K562 (cell line): ENCODE results near the gene GANAB. TPM values are rescaled to one million over a fixed set of nuclear protein-coding genes. Genes with fewer than 3 reads are reported as not detected.

Experiments
- CBX3 ChIP-seq, 2 experiments: IDR thresholded peaks; 1 replicate in 1 of 2; 2 replicates in 1 of 2; pipeline ENCODE4 v1.6.1; 2012; ENCODE audit warnings: inconsistent platforms in 2 of 2, low read length in 2 of 2, borderline replicate concordance in 1 of 2, control low read depth in 1 of 2
- DDX20 ChIP-seq: fragments of 450-650 bp; IDR thresholded peaks from 2 replicates; pipeline ENCODE4 v1.6.1; 2016; ENCODE audit warnings: missing genetic modification characterization, low read depth, mild to moderate bottlenecking, missing compliant biosample characterization, moderate library complexity
- E2F3 ChIP-seq: fragments of 250-450 bp; sonication (Bioruptor Pico); IDR thresholded peaks from 2 replicates; pipeline ENCODE4 v1.4.0; 2020; ENCODE audit warnings: mild to moderate bottlenecking
- FOXK1 ChIP-seq: sonication (generic); formaldehyde crosslinking; IDR thresholded peaks from 2 replicates; pipeline ENCODE4 v1.8.0; 2022; ENCODE audit warnings: missing genetic modification reagents, mild to moderate bottlenecking, borderline replicate concordance
- GTF2A2 ChIP-seq: IDR thresholded peaks from 2 replicates; pipeline ENCODE4 v1.6.1; 2016; ENCODE audit warnings: mild to moderate bottlenecking, missing genetic modification characterization, missing compliant biosample characterization
- JUNB ChIP-seq: fragments of 450-650 bp; formaldehyde crosslinking; conservative IDR thresholded peaks from 2 replicates; pipeline ENCODE4 v1.4.0; 2020; ENCODE audit warnings: mild to moderate bottlenecking
- KAT8 ChIP-seq: fragments of 450-650 bp; IDR thresholded peaks from 2 replicates; pipeline ENCODE4 v1.6.1; 2016; ENCODE audit warnings: low read depth, mild to moderate bottlenecking
- NCOA6 ChIP-seq: fragments of 450-650 bp; IDR thresholded peaks from 2 replicates; pipeline ENCODE4 v1.6.1; 2017; ENCODE audit warnings: mild to moderate bottlenecking
- NELFE ChIP-seq: IDR thresholded peaks from 2 replicates; pipeline ENCODE4 v1.6.1; 2011; ENCODE audit warnings: mild to moderate bottlenecking; ENCODE audit not compliant: insufficient read depth, insufficient read length
- NR1H2 ChIP-seq: sonication (generic); formaldehyde crosslinking; IDR thresholded peaks from 2 replicates; pipeline ENCODE4 v1.4.0; 2020; ENCODE audit warnings: mild to moderate bottlenecking, missing genetic modification reagents
- PHB2 ChIP-seq: fragments of 450-650 bp; IDR thresholded peaks from 2 replicates; pipeline ENCODE4 v1.6.1; 2017; ENCODE audit warnings: low read depth
- RBM22 ChIP-seq: fragments of 200-400 bp; formaldehyde crosslinking; IDR thresholded peaks from 2 replicates; pipeline ENCODE4 v1.6.1; 2018; ENCODE audit warnings: low read length, low read depth; ENCODE audit not compliant: poor library complexity, severe bottlenecking
- SMARCA4 ChIP-seq: fragments of 450-650 bp; IDR thresholded peaks from 2 replicates; pipeline ENCODE4 v1.6.1; 2016
- TAF1 ChIP-seq: IDR thresholded peaks from 2 replicates; pipeline ENCODE4 v1.6.1; 2011; ENCODE audit warnings: mild to moderate bottlenecking, low read length, moderate library complexity; ENCODE audit not compliant: insufficient read depth, control insufficient read depth, severe bottlenecking; ENCODE audit errors: extremely low read depth
- TGIF2 ChIP-seq: sonication (generic); formaldehyde crosslinking; IDR thresholded peaks from 2 replicates; pipeline ENCODE4 v1.8.1; 2022; ENCODE audit warnings: mild to moderate bottlenecking, missing genetic modification reagents, moderate library complexity
- ZNF384 ChIP-seq: IDR thresholded peaks from 2 replicates; pipeline ENCODE4 v1.6.1; 2012; ENCODE audit warnings: low read depth, low read length, improper control_type of control experiment
- ZNF707 ChIP-seq: fragments of 250-450 bp; sonication (Bioruptor Pico); conservative IDR thresholded peaks from 2 replicates; pipeline ENCODE4 v1.8.0; 2022; ENCODE audit warnings: inconsistent platforms, mild to moderate bottlenecking, moderate library complexity
- polyA plus RNA-seq, 8 experiments: library from polyadenylated mRNA; depleted of rRNA in 4 of 8; stranded (reverse) in 5 of 8; unstranded in 3 of 8; fragments of >200 nt; fragmentation: Nextera tagmentation in 2 of 8; fragmentation: Illumina TruSeq in 1 of 8; extraction: Ambion mirVana in 2 of 8; extraction: Trizol in 1 of 8; gene quantifications; 2 replicates each; pipeline versions ENCODE4 v1.2.1 to v1.2.3, GENCODE V29; 2011 to 2014; ENCODE audit warnings: inconsistent platforms in 1 of 8, missing spikeins in 1 of 8
- total RNA-seq, 7 experiments: library from RNA; depleted of rRNA in 6 of 7; stranded (reverse); fragments of >200 nt in 6 of 7; fragmentation: Illumina TruSeq in 2 of 7; extraction: Trizol in 2 of 7; gene quantifications; 2 replicates each; pipeline versions ENCODE4 v1.2.1 to v1.2.3, GENCODE V29; 2011 to 2021; ENCODE audit warnings: low replicate concordance in 1 of 7
- TF ChIP-seq, protein P1 (sequence below): IDR thresholded peaks from 3 replicates; pipeline ENCODE4 v1.6.1; 2011; ENCODE audit warnings: borderline replicate concordance, mild to moderate bottlenecking; ENCODE audit not compliant: insufficient read length, insufficient read depth
- TF ChIP-seq, protein P2 (sequence below): sonication (generic); formaldehyde crosslinking; IDR thresholded peaks from 2 replicates; pipeline ENCODE4 v1.4.0; 2020; ENCODE audit warnings: mild to moderate bottlenecking, missing genetic modification reagents
- TF ChIP-seq, protein P3 (sequence below): fragments of 450-650 bp; IDR thresholded peaks from 2 replicates; pipeline ENCODE4 v1.6.1; 2018; ENCODE audit not compliant: partially characterized antibody
- TF ChIP-seq, protein P4 (sequence below): sonication (generic); formaldehyde crosslinking; IDR thresholded peaks from 2 replicates; pipeline ENCODE4 v1.9.0; 2022; ENCODE audit warnings: mild to moderate bottlenecking, missing genetic modification reagents

Gene GANAB
- total and polyA plus RNA-seq, 9 of the 15 experiments (the other 6 are each of a cell fraction or from before 2014, with no cell fraction given), result 6.5 to 284 (median 161) TPM

DNA sequence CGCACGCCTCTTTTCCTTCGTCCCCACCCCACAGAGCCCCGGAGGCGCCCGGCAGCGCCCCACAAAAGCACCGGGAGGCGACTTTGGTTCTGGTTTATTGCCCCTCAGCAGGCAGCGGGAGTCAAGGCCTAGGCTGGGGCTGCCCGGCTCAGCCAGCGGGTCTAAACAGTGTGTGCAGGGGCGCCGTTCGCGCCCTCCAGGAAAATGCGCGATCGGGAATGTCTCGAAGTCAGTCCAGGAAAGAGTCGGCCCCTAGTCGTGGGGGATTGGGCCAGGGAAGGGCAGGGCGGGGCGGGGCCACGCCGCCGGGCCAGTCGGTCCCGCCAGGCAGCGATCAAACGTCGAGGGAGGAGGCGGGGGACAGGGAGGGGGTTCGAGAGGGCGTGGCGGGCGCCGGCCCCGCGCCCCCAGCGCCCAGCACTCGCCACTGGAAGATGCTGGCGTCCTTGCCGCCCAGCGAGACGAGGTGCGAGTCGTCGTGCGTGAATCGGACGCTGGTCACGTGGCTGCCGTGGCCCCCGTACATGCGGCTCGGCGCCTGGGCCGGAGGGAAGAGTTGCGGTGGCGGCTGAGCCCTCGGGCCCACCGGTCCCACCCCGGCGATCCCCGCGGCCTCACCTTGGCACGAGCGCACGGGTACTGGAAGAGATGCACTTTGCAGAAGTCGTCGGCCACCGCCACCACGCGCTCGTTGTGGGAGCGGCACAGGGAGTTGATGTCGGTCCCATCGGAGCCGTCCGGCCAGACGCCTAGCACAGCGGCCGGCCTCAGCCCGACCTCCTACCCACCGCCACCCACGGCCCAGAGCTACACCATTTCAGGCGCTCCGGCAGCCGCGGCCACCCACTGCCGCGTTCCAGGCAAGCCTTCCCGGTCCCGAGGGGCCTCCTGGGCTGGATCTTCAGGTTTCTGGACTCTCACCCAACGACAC, 44.0 kb downstream of the GANAB start (continued):
- peak; percentile 43; the same call in 1 of the 2 replicates for TF ChIP-seq NCOA6
- TF ChIP-seq FOXK1, result no peak
- TF ChIP-seq E2F3 (CRISPR knock-in tag), result peak; percentile 81; the same call in 1 of the 2 replicates
- no peak for TF ChIP-seq RBM22
- TF ChIP-seq, protein P1, sequence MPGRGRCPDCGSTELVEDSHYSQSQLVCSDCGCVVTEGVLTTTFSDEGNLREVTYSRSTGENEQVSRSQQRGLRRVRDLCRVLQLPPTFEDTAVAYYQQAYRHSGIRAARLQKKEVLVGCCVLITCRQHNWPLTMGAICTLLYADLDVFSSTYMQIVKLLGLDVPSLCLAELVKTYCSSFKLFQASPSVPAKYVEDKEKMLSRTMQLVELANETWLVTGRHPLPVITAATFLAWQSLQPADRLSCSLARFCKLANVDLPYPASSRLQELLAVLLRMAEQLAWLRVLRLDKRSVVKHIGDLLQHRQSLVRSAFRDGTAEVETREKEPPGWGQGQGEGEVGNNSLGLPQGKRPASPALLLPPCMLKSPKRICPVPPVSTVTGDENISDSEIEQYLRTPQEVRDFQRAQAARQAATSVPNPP, result no peak
- TF ChIP-seq TAF1, result peak; percentile 9
- TF ChIP-seq ZNF707 (CRISPR knock-in tag), result no peak
- TF ChIP-seq, protein P2, sequence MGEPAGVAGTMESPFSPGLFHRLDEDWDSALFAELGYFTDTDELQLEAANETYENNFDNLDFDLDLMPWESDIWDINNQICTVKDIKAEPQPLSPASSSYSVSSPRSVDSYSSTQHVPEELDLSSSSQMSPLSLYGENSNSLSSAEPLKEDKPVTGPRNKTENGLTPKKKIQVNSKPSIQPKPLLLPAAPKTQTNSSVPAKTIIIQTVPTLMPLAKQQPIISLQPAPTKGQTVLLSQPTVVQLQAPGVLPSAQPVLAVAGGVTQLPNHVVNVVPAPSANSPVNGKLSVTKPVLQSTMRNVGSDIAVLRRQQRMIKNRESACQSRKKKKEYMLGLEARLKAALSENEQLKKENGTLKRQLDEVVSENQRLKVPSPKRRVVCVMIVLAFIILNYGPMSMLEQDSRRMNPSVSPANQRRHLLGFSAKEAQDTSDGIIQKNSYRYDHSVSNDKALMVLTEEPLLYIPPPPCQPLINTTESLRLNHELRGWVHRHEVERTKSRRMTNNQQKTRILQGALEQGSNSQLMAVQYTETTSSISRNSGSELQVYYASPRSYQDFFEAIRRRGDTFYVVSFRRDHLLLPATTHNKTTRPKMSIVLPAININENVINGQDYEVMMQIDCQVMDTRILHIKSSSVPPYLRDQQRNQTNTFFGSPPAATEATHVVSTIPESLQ (CRISPR knock-in tag), result no peak
- no peak for TF ChIP-seq NR1H2
- TF ChIP-seq PHB2, result no peak
- TF ChIP-seq NELFE, result no peak
- no peak for TF ChIP-seq KAT8
- TF ChIP-seq DDX20 (tag), result no peak
- TF ChIP-seq SMARCA4, result 0 out of 2 replicates have a peak, but pooled peaks have one; percentile 21
- TF ChIP-seq JUNB (CRISPR knock-in tag), result no peak
- TF ChIP-seq, protein P3, sequence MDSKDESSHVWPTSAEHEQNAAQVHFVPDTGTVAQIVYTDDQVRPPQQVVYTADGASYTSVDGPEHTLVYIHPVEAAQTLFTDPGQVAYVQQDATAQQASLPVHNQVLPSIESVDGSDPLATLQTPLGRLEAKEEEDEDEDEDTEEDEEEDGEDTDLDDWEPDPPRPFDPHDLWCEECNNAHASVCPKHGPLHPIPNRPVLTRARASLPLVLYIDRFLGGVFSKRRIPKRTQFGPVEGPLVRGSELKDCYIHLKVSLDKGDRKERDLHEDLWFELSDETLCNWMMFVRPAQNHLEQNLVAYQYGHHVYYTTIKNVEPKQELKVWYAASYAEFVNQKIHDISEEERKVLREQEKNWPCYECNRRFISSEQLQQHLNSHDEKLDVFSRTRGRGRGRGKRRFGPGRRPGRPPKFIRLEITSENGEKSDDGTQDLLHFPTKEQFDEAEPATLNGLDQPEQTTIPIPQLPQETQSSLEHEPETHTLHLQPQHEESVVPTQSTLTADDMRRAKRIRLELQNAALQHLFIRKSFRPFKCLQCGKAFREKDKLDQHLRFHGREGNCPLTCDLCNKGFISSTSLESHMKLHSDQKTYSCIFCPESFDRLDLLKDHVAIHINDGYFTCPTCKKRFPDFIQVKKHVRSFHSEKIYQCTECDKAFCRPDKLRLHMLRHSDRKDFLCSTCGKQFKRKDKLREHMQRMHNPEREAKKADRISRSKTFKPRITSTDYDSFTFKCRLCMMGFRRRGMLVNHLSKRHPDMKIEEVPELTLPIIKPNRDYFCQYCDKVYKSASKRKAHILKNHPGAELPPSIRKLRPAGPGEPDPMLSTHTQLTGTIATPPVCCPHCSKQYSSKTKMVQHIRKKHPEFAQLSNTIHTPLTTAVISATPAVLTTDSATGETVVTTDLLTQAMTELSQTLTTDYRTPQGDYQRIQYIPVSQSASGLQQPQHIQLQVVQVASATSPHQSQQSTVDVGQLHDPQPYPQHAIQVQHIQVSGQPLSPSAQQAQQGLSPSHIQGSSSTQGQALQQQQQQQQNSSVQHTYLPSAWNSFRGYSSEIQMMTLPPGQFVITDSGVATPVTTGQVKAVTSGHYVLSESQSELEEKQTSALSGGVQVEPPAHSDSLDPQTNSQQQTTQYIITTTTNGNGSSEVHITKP, result peak; percentile 60
- TF ChIP-seq GTF2A2 (tag), result no peak
- no peak for TF ChIP-seq ZNF384
- TF ChIP-seq TGIF2 (CRISPR knock-in tag), result no peak
- TF ChIP-seq CBX3 (IDR thresholded peaks at IDR 0.05; ENCODE audit: borderline replicate concordance in 1 of 2, low read length in 2 of 2), result 0 out of 3 replicates have a peak, but pooled peaks of 1 of the 2 experiments have one; percentile 11
- TF ChIP-seq, protein P4, sequence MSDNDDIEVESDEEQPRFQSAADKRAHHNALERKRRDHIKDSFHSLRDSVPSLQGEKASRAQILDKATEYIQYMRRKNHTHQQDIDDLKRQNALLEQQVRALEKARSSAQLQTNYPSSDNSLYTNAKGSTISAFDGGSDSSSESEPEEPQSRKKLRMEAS (CRISPR knock-in tag), result peak; percentile 91
